ENCODE results near the gene CCDC106. TPM values are rescaled to one million over a fixed set of nuclear protein-coding genes. Genes with fewer than 3 reads are reported as not detected.

The CCDC106 gene
- total RNA-seq, 1 donor from 2014 or later = 13.4 TPM

GRCh38 chr19:55683449-55684261, 35.6 kb downstream of the CCDC106 start:
- peak; percentile 71 for DNase-seq (ENCODE audit: low read depth)

GRCh38 chr19:55684946-55685681, 37.1 kb downstream of the CCDC106 start:
- no peak for DNase-seq (ENCODE audit: low read depth)

DNA sequence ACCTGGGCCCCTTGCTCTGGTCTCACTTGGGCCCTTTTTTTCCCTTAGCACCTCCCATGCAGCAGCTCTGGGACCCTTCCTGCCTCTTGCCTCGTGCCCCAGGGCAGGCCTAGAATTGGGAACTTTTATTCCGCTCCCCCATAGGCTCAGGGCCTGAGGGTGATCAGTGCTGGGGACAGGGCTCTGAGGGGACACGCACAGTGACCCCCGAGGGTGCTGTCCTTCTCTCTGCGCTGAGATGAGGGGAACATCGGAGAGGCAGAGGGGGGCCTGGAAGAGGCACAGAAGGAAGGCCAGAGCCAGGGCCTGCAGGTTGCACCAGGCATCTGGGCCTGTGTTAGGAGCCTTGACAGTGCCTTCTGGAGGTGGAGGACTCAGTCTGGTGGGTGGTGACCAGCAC, 37.8 kb downstream of the CCDC106 start:
- no peak for DNase-seq (ENCODE audit: low read depth)

- no peak for DNase-seq (ENCODE audit: low read depth)
These were observed 38.5 kb downstream of the CCDC106 start for GRCh38 chr19:55686311-55687050.

DNA sequence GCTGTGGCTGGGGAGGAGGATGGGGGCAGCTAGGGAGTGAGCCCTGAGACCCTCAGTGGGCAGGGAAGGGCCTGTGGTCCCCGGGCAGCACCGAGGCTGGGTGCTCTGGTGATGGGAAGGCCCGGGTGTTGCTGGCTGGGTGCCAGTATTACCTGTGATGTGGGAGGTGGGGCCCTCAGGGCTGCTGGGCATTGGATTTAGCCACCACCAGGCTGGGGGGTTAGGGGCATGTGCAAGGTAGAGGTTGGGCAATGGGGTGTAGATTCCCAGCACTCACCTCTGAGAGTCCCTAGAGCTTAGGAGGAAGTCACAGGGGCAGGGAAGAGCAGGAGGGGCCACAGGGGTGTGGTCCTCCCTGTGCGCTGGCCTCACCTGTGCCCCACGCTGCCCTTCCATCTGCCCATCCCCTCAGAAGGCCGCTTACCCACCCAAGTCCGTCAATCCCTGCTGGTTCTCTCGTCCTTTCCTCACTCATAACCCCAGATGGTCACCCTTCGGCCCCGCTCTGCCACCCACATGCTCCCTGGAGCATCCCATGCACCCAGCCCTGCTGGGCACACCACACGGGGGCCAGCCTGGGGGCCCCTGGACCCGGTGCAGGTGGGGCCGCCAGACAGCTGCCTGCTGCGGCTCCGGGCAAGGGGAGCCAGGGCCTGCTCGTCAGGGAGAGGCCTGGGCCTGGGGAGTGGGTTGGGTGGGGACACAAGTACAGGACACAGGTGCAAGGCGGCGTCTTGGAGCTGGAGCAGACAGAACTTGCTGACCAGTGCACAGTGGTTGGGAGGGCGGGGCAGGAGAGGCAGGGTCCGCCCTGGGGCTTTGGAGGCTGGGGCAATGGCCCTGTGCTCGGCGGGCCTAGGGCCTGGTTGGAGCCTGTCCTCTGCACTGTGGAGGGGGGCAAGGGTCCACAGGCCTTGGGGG, 39.5 kb downstream of the CCDC106 start:
- no peak for DNase-seq (ENCODE audit: low read depth)

GRCh38 chr19:55688422-55689218, 40.6 kb downstream of the CCDC106 start:
- DNase-seq (ENCODE audit: low read depth) = no peak

DNA sequence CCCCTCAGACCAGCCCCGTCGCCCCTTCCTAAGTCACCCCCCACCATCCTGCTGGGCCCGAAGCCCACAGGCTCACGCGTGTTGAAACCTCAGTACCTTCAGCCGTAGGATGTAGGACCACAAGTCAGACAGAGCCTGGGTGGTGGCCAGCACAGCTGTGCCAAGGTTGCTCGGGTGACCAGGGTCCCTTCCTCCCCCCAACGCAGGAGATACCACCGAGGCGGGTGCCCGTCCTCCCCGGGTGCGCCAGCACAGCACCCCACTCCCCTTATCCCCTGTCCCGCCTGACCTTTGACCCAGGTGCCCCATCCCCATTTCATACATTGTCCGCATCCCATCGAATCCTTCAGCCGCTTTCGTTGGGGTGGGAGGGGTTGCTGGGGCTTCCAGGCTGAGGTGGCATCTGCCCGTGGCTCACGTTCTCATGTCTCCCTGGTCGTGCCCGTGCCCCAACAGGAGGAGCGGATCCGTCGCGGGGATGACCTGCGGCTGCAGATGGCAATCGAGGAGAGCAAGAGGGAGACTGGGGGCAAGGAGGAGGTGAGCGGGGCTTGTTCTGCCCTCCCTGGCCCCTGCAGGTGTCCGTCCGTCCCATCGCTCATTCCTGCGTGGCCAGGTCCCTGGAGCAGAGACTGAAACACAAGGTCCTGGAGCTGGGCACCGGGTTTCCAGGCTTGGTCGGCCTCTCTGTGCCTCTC, 41.5 kb downstream of the CCDC106 start:
- no peak for DNase-seq (ENCODE audit: low read depth)

- peak; percentile 34 for DNase-seq (ENCODE audit: low read depth)
These were observed 42.2 kb downstream of the CCDC106 start for GRCh38 chr19:55690109-55690768.

DNA sequence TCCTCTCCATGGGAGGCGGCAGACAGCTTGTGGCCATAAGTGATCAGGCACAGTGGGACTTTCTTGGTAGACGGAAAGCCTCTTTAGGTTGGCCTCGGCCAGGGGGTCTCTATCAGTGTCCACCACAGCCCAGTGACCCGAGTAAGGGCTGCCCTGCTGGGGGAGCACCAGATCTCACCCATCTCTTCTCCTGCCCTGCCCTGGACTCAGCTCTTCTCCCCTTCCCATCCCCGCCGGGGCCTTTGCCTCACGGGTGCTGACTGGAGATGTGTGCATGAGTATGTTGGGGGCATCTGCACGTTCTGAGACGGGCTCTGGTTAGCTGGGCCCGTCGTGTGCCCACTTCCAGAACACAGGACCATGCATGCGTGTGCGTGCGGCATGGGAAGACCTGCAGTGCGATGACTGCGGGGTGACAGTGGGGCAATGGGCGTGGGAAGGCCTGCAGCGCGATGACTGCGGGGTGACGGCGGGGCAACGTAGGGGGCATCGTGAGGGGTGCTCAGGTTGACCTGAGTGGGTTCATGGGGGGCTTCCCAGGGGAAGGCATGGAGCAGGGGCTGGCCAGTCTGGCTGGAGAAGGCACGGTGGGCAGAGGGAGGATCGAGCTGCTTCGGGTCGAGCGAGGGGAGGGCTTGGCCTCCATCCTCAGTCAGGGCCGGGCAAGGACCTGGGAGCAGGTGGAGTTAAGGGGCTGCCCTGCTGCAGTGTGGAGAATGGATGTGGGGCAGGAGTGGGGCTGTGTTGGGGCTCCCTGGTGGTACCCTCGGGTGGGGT, 42.9 kb downstream of the CCDC106 start:
- DNase-seq (ENCODE audit: low read depth) = no peak

DNA sequence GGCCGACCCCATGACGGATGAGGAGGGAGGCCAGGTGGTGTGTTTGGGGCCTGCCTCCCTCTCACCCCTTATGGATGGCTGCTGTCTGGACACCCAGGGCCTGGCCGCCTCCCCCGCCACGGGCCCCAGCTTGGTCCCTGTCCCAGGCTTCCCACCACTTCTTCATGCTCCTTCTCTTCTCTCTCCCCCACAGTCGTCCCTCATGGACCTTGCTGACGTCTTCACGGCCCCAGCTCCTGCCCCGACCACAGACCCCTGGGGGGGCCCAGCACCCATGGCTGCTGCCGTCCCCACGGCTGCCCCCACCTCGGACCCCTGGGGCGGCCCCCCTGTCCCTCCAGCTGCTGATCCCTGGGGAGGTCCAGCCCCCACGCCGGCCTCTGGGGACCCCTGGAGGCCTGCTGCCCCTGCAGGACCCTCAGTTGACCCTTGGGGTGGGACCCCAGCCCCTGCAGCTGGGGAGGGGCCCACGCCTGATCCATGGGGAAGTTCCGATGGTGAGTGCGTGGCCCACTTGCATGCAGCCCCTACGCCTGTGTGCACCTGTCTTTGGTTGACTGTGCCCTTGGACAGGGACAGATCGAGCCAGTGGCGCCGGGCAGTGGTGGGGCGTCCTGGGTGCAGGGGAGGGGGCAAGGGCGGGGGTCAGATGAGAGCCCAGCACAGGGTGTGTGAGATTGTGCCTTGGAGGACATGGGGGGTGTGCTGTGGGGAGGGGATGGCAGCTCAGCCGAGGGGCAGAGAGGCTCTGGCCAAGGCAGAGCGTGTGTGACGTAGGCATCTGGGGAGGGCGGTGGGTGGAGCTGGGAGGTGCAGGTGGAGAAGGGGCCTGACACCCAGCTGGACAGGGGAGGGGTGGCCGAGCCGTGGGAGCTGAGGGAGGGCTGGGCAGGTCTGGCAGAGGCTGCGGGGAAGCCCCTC, 43.8 kb downstream of the CCDC106 start:
- DNase-seq (ENCODE audit: low read depth) = no peak

DNA sequence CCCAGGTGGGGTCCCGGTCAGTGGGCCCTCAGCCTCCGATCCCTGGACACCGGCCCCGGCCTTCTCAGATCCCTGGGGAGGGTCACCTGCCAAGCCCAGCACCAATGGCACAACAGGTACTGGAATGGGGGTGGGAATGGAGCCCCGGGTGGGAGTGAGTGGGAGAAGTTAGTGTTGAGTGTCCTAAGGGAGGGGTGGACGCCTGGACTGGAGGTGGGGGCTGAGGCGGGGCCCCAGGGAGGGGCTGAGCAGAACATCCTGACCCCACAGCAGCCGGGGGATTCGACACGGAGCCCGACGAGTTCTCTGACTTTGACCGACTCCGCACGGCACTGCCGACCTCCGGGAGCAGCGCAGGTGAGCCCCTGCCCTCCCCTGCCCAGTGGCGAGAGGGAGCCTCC, 44.7 kb downstream of the CCDC106 start:
- no peak for DNase-seq (ENCODE audit: low read depth)

GRCh38 chr19:55693336-55693974, 45.4 kb downstream of the CCDC106 start:
- no peak for DNase-seq (ENCODE audit: low read depth)

- DNase-seq (ENCODE audit: low read depth) = no peak
These were observed 46.2 kb downstream of the CCDC106 start for GRCh38 chr19:55694241-55694655.

DNA sequence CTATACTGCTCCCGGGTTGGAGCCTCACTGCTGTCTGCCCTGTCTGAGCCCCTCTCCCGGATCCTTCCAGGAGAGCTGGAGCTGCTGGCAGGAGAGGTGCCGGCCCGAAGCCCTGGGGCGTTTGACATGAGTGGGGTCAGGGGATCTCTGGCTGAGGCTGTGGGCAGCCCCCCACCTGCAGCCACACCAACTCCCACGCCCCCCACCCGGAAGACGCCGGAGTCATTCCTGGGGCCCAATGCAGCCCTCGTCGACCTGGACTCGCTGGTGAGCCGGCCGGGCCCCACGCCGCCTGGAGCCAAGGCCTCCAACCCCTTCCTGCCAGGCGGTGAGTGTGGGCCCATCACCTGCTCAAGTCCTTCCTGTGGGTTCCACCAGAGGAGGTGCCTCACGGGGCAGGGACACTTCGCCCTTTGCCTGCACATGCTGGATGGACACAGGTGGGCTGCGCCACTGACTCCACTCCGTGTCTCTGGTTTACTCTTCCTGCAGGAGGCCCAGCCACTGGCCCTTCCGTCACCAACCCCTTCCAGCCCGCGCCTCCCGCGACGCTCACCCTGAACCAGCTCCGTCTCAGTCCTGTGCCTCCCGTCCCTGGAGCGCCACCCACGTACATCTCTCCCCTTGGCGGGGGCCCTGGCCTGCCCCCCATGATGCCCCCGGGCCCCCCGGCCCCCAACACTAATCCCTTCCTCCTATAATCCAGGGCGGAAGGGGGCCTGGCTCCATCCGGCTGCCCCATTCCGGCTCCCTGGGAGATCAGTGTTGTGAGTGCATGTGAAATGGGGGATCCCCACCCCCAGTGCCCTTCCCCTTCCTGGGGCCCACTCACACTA, 46.9 kb downstream of the CCDC106 start:
- DNase-seq (ENCODE audit: low read depth) = no peak

DNA sequence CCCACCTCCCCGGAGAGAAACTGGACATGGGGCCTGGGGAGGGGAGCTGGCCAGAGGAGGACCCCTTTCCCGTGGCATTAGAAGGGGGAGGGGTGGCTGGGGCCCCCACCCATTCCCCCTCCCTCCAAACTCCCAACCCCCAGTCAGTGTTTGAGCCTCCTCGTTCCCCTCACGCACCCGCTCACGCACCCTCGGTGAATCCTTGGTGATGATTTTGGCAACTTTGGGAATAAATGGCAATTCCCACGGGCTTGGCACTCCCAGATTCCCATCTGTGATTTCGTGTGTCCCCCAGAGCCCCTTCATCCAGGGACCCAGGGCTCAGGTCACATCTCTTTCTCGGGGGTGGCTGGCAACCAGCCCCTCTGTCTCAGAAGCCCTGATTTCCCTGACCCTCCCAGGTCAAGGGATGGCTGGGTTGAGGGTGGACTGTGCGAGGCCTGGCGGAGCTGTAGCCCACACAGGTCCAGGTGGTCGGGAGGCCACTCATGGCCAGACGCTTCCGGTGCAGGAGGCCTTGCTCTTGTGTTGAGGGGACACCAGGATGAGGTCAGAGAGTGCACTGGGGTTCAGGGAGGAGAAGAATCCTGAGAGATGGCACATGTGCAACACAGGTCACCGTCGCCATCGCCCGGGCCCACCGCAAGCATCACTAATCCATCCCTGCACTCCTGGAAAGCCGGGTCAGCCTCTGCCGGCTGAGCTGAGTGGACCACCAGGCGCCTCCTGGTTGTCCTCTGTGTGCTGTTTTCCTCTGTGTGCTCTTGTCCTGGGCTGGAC, 47.7 kb downstream of the CCDC106 start:
- no peak for DNase-seq (ENCODE audit: low read depth)
